OCI-LY7 (cell line): ENCODE data around the gene MED25. TPM values are rescaled to one million over a fixed set of nuclear protein-coding genes. Genes with fewer than 3 reads are reported as not detected.

Experiments
- BruUV-seq: library from RNA; stranded (reverse); fragments of 400-500 nt; replicated peaks from 2 replicates; lab custom pipeline; 2021; lab: Mats Ljungman, UMichigan
- CTCF ChIA-PET: fragments of 300-600 bp; sonication (Branson Sonifier 250); formaldehyde crosslinking; loops from one replicate; lab custom pipeline; 2022; ENCODE audit warnings: antibody characterized with exemption; ENCODE audit not compliant: unreplicated experiment; lab: Charles Lee
- POLR2A ChIA-PET: fragments of 300-600 bp; sonication (Branson Sonifier 250); formaldehyde crosslinking; loops from one replicate; lab custom pipeline; 2022; ENCODE audit warnings: antibody characterized with exemption; lab: Charles Lee
- DNase-seq: peaks from one replicate; pipeline ENCODE4 v3.0.0-alpha.2; 2015; ENCODE audit warnings: low spot score
- H2AFZ ChIP-seq: fragments of 200-600 bp; sonication (generic), shearing (Covaris generic); 2 replicates; pipeline ENCODE4 v1.6.1; 2014; ENCODE audit warnings: mild to moderate bottlenecking, antibody characterized with exemption, low read length, moderate library complexity
- H3K27ac ChIP-seq: fragments of 200-600 bp; sonication (generic); 2 replicates; pipeline ENCODE4 v1.5.1; 2014; ENCODE audit warnings: mixed run types, low read depth, mild to moderate bottlenecking, moderate library complexity, low read length, inconsistent platforms; ENCODE audit not compliant: poor library complexity, severe bottlenecking
- H3K36me3 ChIP-seq: fragments of 200-600 bp; sonication (generic); 2 replicates; pipeline ENCODE4 v1.6.1; 2014; ENCODE audit warnings: mild to moderate bottlenecking, antibody characterized with exemption, low read length, moderate library complexity, mixed read lengths; ENCODE audit not compliant: insufficient read depth
- H3K4me1 ChIP-seq: fragments of 200-600 bp; sonication (generic); 2 replicates; pipeline ENCODE4 v1.5.1; 2014; ENCODE audit warnings: mild to moderate bottlenecking, low read length; ENCODE audit not compliant: insufficient read depth, poor library complexity, severe bottlenecking
- H3K4me2 ChIP-seq: fragments of 200-600 bp; sonication (generic); 2 replicates; pipeline ENCODE4 v1.6.1; 2014; ENCODE audit warnings: mild to moderate bottlenecking, low read length
- H3K4me3 ChIP-seq: fragments of 200-600 bp; sonication (generic); 2 replicates; pipeline ENCODE4 v1.5.1; 2014; ENCODE audit warnings: mild to moderate bottlenecking, low read depth, low read length; ENCODE audit not compliant: poor library complexity, severe bottlenecking
- H3K79me2 ChIP-seq: fragments of 200-600 bp; sonication (generic); 2 replicates; pipeline ENCODE4 v1.6.1; 2016; ENCODE audit warnings: low read depth, mild to moderate bottlenecking, low read length, moderate library complexity, mixed read lengths; ENCODE audit not compliant: insufficient read depth
- H3K9me2 ChIP-seq: fragments of 200-600 bp; sonication (generic); 2 replicates; pipeline ENCODE4 v1.6.1; 2016; ENCODE audit warnings: mild to moderate bottlenecking, low read length, mixed read lengths; ENCODE audit not compliant: insufficient read depth
- H3K9me3 ChIP-seq: fragments of 200-600 bp; sonication (generic); 2 replicates; pipeline ENCODE4 v1.6.1; 2014; ENCODE audit warnings: mild to moderate bottlenecking, mixed run types, low read length, mixed read lengths
- H4K20me1 ChIP-seq: fragments of 200-600 bp; sonication (generic); 2 replicates; pipeline ENCODE4 v1.6.1; 2014; ENCODE audit warnings: mild to moderate bottlenecking, antibody characterized with exemption, low read length, moderate library complexity, mixed read lengths; ENCODE audit not compliant: insufficient read depth
- CTCF ChIP-seq: fragments of 200-600 bp; sonication (generic); conservative IDR thresholded peaks from 2 replicates; pipeline ENCODE4 v1.5.1; 2014; ENCODE audit warnings: mild to moderate bottlenecking, antibody characterized with exemption, low read length, moderate library complexity, mixed read lengths
- EZH2phosphoT487 ChIP-seq: fragments of 200-600 bp; sonication (generic); IDR thresholded peaks from 2 replicates; pipeline ENCODE4 v1.6.1; 2018; ENCODE audit warnings: low read depth, borderline replicate concordance, mild to moderate bottlenecking, mixed run types, antibody characterized with exemption, low read length, moderate library complexity, mixed read lengths
- intact Hi-C: fragments of 100-400 bp; cut with micrococcal nuclease; formaldehyde crosslinking; loops from one replicate; pipeline ENCODE4 v1.10.0; 2022; ENCODE audit not compliant: unreplicated experiment
- total RNA-seq, 2 experiments: library from RNA; depleted of rRNA in 1 of 2; stranded (reverse); fragments of >200 nt in 1 of 2; shearing (Covaris generic) in 1 of 2; gene quantifications; 2 replicates each; pipeline ENCODE4 v1.2.3, GENCODE V29; 2014 to 2022

MED25 gene
- total RNA-seq, 2 experiments from 2014 or later = 85.1 to 111 TPM

- Histone ChIP-seq H3K9me3 (no peaks in the 10 kb centered on the region), H4K20me1 (no peaks in the 10 kb centered on the region), H3K9me2 (no peaks in the 10 kb centered on the region), H3K36me3 (peaks cover 29% of the 10 kb centered on the region), H3K79me2 (no peaks in the 10 kb centered on the region), H3K4me3 (no peak overlapping the region), H3K4me1 (peaks cover 12% of the 10 kb centered on the region), H2AFZ (no peak overlapping the region), H3K4me2 (no peak overlapping the region), H3K27ac (no peak overlapping the region)
- intact Hi-C loops = no loop called here
- DNase-seq = no peak
- ChIA-PET POLR2A (interaction anchor here (0.7 kb wide), 1 partner anchor 18 kb away, joined by 3 read pairs; no protein-coding TSS in a partner anchor), CTCF (no interaction called here)
- BruUV-seq = no TSS peak
- no peak for TF ChIP-seq CTCF
- no peak for TF ChIP-seq EZH2phosphoT487
Observed at GRCh38 chr19:49844138-49845095, 26.3 kb downstream of the MED25 start.

- no TSS peak for BruUV-seq
Observed at GRCh38 chr19:49845414-49845813, 27.3 kb downstream of the MED25 start.

More at GRCh38 chr19:49845414-49845813, 27.3 kb downstream of the MED25 start:
- TF ChIP-seq CTCF (peak; percentile 47), EZH2phosphoT487 (no peak)
- Histone ChIP-seq H3K4me2 (no peak overlapping the region), H3K9me2 (no peaks in the 10 kb centered on the region), H3K4me3 (no peak overlapping the region), H3K36me3 (peaks cover 21% of the 10 kb centered on the region), H3K4me1 (peaks cover 19% of the 10 kb centered on the region), H4K20me1 (no peaks in the 10 kb centered on the region), H3K9me3 (no peaks in the 10 kb centered on the region), H3K27ac (no peak overlapping the region), H2AFZ (no peak overlapping the region), H3K79me2 (no peaks in the 10 kb centered on the region)
- intact Hi-C loops = no loop called here
- ChIA-PET POLR2A (no interaction called here), CTCF (no interaction called here)
- no peak for DNase-seq
